Endothelial cell of umbilical vein (primary cell): ENCODE measurements around the gene SRRM4.

Source experiments
- EZH2 ChIP-seq: IDR thresholded peaks from 2 replicates; pipeline ENCODE4 v1.6.1; 2012; ENCODE audit warnings: borderline replicate concordance, low read depth, mild to moderate bottlenecking, moderate library complexity, low read length, inconsistent platforms; ENCODE audit not compliant: severe bottlenecking
- GATA2 ChIP-seq: IDR thresholded peaks from 2 replicates; pipeline ENCODE4 v1.7.0; 2011; ENCODE audit warnings: low read depth, mild to moderate bottlenecking, moderate library complexity, mixed read lengths, low read length; ENCODE audit not compliant: insufficient read length, insufficient read depth
- POLR2A ChIP-seq: IDR thresholded peaks from 2 replicates; pipeline ENCODE4 v1.6.1; 2012; ENCODE audit warnings: low read depth, mild to moderate bottlenecking, control low read depth, low read length
- POLR2AphosphoS5 ChIP-seq: IDR thresholded peaks from 2 replicates; pipeline ENCODE4 v1.6.1; 2012; ENCODE audit warnings: low read depth, mild to moderate bottlenecking, control low read depth, low read length, moderate library complexity; ENCODE audit not compliant: insufficient read depth
- TF ChIP-seq, protein P1 (sequence below), 2 donors: IDR thresholded peaks; 1 replicate in 1 of 2; 2 replicates in 1 of 2; pipeline ENCODE4 v1.5.1; 2011; ENCODE audit warnings: low read length in 2 of 2, mild to moderate bottlenecking in 2 of 2, moderate library complexity in 2 of 2, control low read depth in 1 of 2, inconsistent platforms in 1 of 2, low read depth in 1 of 2; ENCODE audit not compliant: insufficient read depth in 1 of 2; ENCODE audit errors: extremely low read depth in 1 of 2
- TF ChIP-seq, protein P2 (sequence below): IDR thresholded peaks from 2 replicates; pipeline ENCODE4 v1.6.1; 2011; ENCODE audit not compliant: insufficient read depth, insufficient read length

DNA sequence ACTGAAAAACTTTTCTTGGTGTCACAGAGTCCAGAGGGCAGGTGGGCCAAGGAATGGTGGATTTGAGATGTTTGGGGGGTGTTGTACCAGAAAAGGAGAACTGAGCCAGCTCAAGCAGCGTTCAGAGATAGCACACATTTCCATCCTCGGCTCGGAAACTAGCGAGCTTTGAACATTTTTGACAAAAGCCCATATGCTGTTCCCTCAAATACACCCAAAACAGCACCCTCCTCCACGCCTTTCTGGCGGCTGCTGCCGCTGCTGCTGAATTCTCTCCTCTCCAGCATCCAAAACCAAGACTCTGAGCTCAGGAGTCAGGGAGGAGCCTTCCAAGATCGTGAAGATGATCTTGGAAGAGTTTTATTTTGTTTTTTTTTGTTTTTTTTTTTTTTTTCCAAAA, 961 bp downstream of the SRRM4 start:
- TF ChIP-seq, protein P1, sequence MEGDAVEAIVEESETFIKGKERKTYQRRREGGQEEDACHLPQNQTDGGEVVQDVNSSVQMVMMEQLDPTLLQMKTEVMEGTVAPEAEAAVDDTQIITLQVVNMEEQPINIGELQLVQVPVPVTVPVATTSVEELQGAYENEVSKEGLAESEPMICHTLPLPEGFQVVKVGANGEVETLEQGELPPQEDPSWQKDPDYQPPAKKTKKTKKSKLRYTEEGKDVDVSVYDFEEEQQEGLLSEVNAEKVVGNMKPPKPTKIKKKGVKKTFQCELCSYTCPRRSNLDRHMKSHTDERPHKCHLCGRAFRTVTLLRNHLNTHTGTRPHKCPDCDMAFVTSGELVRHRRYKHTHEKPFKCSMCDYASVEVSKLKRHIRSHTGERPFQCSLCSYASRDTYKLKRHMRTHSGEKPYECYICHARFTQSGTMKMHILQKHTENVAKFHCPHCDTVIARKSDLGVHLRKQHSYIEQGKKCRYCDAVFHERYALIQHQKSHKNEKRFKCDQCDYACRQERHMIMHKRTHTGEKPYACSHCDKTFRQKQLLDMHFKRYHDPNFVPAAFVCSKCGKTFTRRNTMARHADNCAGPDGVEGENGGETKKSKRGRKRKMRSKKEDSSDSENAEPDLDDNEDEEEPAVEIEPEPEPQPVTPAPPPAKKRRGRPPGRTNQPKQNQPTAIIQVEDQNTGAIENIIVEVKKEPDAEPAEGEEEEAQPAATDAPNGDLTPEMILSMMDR (IDR thresholded peaks at IDR 0.05; ENCODE audit: extremely low read depth in 1 of 2, insufficient read depth in 1 of 2, low read depth in 1 of 2, low read length in 2 of 2) = no peak
- no peak for TF ChIP-seq EZH2
- TF ChIP-seq, protein P2, sequence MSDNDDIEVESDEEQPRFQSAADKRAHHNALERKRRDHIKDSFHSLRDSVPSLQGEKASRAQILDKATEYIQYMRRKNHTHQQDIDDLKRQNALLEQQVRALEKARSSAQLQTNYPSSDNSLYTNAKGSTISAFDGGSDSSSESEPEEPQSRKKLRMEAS = no peak
- TF ChIP-seq GATA2 = no peak
- no peak for TF ChIP-seq POLR2A
- no peak for TF ChIP-seq POLR2AphosphoS5
